ENCODE results near the gene SPATS1.
"Not testable (repeated sequence)": the region's sequence is repeated elsewhere in the genome, so short reads cannot be mapped to it uniquely, and the experiment has no call there.

The SPATS1 gene

DNA sequence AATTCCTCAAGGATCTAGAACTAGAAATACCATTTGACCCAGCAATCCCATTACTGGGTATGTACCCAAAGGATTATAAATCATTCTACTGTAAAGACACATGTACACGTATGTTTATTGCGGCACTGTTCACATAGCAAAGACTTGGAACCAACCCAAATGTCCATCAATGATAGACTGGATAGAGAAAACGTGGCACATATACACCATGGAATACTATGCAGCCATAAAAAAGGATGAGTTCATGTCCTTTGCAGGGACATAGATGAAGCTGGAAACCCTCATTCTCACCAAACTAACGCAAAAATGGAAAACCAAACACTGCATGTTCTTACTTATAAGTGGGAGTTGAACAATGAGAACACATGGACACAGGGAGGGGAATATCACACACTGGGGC, 4.4 kb downstream of the SPATS1 start:
- DNase-seq, result not testable (repeated sequence)

DNA sequence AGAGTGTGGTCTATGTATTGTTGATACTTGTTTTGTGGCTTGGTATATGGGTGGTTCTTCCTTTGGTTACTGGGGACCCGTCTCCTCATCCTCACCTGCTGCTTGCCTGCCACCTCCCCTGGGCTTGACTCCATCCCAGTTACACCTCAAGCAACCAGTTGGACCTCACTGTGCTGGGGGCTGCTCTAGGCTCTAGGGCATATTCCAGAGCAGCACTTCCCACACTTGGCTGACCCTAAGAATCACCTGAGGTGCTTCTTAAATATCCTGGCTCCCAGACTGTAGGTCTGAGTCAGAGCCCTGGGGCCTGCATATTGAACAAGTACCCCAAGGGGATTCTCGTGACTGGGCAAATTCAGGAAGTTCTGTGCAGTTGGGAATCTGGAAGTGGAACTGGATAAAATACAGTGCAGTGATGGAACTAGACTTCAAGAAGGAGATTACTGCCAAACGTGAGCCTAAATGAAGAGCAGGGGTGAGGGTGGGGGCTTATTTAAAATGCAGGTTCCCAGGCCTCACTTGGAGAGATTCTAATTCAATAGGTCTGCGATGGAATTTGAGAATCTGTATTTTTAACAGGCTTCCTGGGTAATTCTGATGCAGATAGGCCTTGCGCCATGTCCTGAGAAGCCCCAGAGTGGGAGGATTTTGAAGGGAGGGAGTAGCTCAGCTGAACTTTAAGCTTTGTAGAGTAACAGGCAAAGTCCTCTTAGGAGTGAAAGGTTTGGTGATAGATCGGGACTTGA, 7.6 kb downstream of the SPATS1 start:
- DNase-seq, result no peak

DNA sequence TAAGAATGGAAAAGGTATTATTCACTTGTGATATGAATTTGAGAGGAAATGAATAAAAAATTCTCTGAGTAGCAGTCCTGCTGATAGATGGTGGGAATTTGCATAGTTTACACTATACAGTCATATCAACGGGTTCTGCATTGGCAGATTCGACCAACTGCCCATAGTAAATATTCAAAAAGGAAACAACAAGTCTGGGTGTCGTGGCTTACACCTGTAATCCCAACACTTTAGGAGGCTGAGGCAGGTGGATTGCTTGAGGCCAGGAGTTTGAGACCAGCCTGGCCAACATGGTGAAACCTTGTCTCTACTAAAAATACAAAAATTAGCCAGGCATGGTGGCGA, 8.2 kb downstream of the SPATS1 start:
- not testable (repeated sequence) for DNase-seq

DNA sequence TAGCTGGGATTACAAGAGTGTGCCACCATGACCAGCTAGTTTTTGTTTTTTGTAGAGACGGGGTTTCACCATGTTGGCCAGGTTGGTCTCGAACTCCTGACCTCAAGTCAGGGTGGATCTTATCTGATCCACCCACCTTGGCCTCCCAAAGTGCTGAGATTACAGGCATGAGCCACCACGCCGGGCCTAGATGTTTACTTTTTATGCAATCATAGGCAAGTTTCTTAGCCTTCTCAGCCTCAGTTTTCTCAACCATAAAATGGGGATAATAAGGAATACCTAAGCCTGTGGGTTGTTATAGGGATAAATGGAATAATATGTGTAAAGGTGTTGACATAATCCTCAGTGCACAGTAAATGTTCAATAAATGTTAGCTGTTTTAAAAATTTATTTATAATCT, 9.8 kb downstream of the SPATS1 start:
- no peak for DNase-seq

DNA sequence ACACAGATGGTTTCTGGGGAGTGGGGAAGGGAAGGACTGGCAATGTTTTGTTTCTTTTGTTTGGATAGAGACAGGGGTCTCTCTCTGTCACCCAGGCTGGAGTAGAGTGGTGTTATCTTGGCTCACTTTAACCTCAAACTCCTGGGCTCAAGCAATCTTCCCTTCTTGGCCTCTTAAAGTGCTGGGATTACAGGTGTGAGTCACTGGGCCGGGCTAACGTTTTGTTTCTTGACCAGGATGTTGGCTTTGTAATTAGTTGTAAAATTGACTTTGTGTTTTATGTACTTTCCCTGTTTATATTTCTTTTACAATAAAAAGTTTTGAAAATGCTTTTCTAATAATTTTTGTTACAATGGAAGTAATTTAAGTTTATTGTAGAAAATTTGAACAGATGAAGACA, 10.9 kb downstream of the SPATS1 start:
- DNase-seq, result no peak

DNA sequence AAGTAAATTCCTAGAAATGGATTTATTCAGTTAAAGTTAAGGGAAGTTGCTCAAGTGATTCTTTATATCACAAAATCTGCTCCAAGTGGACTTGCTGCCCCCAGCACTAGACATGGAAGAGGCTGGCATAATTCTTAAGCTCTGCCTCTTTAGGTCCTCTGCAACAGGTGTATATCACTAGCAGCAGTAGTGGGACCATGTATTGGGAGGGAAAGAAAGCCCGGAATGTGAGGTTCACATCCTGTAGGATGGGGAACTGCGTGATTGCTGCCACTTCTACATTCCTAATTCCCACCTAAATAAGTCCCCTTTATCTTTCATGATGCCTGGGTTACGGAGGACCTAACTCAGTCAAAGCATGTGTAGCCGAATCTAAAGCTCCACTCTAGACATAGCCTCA, 13.2 kb downstream of the SPATS1 start:
- no peak for DNase-seq

DNA sequence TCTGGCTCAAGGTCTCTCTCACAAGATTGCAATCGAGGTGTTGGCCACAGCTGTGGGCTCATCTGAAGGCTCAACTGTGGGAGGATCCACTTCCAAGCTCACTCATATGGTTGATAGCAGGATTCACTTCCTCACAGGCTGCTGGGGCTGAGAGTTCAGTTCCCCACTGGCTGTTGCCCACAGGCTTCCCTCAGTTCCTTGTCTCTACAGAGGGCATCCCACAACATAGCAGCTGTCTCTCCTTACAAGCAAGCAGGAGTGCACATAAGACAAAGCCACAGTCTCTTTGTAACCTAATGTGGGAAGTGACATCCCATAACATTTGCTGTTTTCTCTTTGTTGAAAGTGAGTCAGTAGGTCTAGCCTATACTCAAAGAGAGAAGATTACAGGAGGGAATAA, 14.0 kb downstream of the SPATS1 start:
- no peak for DNase-seq

DNA sequence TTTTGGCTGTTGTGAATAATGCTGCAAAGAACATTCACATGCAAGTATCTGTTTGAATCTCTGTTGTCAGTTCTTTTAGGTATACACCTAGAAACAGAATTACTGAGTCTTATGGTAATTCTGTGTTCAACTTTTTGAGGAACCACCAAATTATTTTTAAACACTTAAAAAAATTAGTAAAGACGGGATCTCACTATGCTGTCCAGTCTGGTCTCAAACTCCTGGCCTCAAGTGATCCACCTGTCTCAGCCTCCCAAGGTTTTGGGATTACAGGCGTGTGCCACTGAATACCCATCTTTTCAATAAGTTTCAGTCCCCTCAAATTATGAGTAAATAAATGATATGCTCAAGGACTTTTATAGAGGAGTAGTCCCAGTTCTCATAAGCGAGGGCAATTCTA, 17.5 kb downstream of the SPATS1 start:
- no peak for DNase-seq

DNA sequence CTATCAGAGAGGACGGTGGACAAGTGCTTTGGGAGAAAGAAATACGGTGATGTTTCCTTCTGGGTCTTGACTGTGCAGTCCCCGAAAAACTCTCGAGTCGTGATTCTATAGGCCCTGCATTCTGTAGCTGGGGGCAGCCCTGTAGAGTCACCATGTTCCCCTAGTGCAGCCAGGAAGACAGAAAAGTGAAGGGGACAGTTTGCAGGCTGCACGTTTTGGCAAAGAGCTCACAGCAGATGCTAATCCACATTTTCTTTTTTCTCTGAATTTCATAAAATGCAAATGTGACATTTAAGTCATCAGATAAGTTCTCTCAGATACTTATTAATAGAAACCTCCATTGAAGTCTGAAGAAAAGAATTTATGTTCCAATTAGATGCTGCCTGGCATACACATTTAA, 19.5 kb downstream of the SPATS1 start:
- no peak for DNase-seq

DNA sequence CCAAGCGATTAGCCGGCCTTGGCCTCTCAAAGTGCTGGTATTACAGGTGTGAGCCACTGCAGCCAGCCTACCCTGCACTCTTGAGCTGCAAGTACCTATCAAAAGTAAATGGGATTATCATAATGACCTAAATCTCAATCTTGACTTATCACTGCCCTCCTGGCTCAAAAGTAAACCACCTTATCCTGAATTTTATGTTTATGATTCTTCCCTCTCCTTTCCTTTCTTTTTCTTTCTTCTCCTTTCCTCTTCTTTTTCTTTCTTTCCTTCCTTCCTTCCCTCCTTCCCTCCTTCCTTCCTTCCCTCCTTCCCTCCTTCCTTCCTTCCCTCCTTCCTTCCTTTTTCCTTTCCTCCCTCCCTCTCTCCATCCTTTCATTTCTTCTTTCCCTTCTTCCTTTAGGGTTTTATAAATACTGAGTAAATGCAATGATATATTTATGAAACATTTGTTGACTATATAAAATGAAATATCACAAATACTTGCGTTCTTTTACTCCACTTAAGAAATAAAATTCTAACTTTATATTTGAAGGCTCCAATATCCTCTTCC, 21.0 kb downstream of the SPATS1 start:
- no peak for DNase-seq

DNA sequence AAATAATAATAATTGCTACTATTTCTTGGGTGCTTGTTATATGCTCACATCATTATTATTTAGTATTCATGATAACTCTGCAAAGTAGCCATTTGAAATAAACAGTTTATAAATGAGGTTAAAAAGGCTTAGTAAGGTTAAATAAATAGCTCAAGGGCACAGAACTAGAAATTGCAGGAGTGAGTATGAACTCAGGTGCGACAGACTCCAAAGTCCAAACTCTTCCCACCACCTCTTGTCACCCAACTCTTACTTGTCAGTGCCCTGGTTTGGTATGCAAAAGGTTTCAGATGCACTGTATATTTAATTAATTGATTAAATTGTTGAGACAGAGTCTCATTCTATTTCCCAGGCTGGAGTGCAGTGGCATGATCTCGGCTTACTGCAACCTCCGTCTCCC, 24.3 kb downstream of the SPATS1 start:
- DNase-seq, result no peak

DNA sequence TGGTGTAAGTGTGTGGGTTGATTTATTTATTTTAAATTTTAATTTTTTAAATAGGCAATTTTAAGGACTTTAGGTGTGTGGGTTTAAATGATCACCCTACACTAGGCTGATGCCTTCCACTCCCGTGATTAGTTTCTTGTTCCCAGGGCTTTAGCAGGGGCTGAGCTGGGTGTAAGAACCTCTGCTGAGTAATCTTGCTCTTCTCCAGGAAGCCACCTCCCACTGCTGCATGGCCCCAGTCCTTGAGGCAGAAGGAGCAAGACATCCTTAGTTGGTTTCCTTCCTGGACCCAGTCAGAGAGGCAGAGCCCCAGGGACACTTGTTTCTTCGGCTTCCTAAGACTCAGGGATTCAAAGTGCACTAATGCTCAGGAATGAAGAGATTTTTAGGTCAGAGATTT, 25.2 kb downstream of the SPATS1 start:
- no peak for DNase-seq

DNA sequence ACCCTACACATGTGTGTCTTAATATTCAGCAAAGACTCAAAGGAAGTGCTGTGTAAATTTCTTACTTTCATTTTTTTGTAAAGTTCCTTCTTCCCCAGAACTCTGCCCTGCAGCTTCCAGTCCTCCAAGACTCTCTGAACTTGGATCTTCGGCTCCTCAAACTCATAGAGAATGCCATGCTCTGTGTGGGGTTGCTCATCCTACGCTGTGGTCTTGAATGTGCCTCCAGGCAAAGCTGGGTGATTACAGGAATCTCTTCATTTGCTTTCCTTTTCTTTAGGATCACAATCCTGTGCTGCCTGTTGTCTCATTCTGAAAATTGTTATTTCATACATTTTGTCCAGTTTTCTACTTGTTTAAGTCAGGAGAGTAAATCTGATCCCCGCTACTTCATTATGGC, 30.6 kb downstream of the SPATS1 start:
- DNase-seq, result no peak

DNA sequence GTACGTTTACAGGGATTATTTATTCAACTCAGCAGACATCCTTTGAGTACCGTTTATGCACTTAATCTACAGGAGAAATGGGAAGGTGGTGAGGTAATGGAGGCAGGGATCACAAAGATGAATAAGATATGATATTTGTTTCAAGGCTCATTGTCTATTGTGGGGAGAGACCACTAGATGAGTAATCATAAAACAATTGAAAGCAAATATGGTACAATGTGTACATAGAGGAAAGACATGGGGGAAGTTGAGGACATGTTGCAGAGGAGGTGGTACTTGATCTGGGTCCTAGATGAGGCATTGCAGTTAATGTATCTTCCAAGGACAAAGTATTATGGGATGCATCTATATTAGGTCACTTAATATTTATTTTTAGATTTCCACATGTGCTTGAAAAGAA, 31.3 kb downstream of the SPATS1 start:
- peak; percentile 8 for DNase-seq

DNA sequence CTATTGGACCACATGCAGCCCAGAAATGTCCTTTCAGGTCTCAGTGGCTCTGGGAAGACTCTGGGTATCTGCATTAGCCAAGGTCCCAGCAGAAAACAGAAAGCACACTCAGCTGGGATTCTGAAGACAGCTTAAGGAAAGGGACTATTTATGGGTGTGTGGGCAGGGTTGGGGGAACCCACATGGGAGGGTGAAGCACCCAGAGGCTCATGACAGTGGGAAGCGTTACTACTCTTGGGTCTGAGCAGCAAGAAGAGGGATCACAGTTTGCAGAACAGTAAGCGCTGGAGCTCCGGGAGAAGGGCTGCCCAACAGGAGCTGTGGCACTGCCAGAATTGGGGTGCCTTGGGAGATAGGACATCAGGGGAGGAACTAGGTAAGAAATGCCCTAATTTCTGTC, 32.6 kb downstream of the SPATS1 start:
- DNase-seq, result no peak

DNA sequence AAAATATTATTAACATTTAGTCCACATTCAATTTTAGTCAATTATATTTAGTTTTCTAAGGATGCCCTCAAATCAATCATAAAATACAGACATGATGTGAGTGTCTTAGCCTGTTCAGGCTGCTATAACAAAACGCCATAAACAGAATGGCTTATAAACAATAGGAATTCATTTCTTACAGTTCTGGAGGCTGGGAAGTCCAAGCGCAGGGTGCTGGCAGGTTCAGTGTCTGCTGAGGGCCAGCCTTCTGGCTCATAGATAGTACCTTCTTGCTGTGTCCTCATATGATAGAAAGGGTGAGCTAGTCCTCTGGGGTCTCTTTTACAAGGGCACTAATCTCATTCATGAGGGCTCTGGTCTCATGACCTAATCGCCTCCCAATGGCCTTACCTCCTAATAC, 35.0 kb downstream of the SPATS1 start:
- no peak for DNase-seq

DNA sequence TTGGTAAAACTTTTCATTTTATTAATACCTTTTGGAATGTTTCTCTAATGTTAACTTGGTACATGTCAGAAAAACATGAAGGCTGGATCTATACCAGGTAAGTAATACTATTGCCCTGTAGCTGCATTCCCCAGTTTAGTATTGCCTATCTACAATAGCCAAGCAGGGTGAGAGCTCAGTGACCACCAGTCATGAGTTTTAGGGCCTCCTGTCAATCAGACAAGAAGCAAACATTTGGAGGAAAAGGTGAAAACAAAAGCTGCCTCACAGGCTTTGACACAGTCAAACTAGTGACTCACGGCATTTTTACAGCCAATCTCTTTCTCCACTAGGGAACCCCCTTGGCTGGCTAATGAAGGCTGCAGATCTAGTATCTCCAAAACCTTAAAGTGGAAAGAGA, 35.5 kb downstream of the SPATS1 start:
- DNase-seq, result no peak

DNA sequence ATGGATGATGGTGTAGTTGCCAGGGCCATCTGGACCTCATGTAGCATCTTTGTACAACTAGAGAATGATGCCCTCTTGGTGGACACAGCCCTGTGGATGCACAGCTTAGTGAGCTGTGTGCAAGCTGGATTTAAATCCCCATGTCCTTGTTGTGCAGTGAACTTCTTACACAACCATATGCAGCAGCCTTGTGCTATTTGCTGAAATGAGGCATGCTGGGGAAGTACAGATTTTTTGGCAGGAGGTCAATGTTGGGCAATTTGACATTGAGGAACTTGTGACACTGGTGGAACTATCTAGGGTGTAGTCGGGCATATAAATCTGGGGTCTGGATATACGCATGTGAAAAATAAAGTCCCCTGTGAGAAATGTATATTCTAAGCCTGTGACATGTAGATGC, 39.3 kb downstream of the SPATS1 start:
- DNase-seq, result no peak

DNA sequence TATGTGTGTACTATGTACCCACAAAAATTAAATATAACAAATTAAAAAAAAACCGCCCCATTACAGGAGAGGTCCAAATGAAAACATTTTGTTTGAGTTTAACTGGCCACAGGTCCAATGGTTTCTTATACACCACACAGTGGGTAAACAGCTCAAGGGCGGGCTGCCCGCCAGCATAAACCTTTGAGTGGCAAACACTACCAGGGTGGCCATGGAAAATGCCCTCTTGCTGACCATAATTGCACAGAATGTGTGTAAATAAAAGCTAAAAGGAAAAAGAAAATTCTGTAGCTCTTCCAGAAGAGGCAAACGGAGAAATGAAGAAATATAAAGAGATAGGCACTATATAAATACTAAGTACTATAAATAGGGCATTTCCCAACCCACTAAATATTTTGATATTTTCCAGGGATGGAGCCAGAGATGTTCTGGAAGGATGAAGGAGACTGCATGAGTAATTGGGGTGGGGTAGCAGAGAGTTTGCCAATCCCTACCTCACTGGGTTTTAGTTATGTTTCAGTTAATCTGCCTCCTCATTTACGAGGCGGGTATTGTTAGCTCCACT, 44.0 kb downstream of the SPATS1 start:
- DNase-seq, result peak; percentile 43

DNA sequence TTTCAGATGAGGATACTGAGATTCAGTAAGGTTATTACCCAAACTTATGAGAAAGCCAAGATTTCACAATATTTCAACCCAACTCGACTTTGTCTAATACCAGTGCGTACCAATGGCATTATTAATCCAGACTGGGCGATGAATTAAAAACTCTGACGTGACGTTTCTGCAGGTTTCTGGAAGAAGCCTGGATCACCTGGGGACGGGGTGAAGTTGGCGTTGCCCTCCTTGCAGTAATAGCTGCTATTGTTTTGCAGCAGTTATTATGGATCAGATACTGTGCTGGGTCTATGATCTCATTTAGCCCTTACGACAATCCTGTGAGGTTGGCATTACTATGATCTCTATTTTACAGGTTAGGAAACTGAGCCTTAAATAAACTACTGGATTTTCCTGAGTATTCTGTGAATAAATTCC, 44.5 kb downstream of the SPATS1 start:
- DNase-seq, result no peak

DNA sequence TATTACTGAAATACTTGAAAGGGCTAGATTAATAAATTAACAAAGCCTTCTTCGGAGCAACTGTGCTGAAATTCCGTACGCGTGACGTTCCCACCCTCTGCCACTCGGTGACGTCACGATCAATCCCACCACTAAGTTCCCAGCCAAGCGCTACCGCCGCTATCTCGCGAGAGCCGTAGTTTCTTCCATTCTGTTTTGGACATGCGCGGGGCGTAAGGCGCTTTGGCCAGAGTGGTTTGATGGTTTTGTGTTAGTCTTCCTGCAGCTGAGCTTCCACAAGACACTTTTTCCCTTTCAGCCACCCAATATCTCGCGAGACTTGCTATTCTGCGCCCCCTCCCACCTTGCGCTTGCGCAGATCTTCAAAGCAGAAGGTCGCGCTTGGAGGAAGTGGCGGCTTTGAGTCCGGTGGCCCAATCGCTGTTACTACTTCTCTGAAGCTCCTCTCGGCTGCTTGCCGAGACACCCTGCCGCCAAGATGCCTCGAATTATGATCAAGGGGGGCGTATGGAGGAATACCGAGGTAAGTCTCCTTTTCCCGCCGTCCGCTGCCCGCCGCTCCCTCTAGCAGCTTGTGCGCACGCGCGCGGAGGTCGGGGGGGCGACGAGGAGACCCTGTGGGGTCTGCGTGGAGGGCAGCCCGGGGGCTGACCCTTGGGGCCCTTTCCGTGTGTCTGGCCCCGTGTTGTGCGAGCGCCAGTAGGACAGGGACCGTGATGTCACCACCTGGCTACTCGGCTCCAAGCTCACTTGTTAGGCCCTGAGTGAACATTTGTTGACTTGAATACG, 45.1 kb downstream of the SPATS1 start, which contains the start of gene CDC5L:
Gene CDC5L, plus strand, starts transcription at position 361 of the 789 bp plus-strand sequence. Its CDS starts 118 bp downstream, at position 479.
- peak; percentile 99 for DNase-seq

DNA sequence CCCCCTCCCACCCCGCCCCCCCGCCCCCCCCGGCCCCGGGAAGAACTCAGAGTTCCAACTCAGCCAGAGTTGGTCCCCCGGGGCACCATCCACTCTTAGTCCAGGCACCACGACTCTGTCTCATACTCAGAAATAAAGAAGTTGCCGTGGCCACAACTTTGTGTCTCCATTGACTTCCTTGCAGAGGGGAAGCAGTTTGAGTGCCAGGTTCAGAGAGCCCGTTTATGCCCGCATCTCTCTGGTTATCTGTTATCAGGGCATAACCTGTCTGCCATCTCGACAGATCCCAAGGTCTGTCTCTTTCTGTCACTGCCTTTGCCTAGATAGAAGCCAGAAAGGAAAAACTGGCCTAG, 45.7 kb downstream of the SPATS1 start:
- DNase-seq, result no peak

DNA sequence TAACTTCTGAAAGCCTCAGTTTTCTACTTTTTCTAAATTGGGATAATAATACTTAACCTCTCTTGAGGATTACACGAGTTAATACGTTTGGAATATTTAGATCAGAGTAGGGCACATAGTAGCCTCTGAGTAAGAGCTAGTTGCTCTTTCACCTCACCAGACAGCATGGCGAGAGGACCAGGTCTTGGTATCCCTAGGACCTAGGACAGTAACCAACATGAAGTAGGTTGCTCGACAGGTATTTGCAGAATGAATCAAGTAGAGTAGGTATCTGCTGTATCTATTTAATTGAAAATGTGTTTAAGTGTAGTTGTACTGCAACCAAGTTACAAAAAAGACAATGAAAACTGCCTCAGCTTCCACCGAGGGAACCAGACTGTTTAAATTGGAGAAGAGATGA, 46.4 kb downstream of the SPATS1 start:
- DNase-seq, result no peak

All from fibroblast of skin of back (primary cell).